ENCODE measurements around the gene ASF1B.

DNA sequence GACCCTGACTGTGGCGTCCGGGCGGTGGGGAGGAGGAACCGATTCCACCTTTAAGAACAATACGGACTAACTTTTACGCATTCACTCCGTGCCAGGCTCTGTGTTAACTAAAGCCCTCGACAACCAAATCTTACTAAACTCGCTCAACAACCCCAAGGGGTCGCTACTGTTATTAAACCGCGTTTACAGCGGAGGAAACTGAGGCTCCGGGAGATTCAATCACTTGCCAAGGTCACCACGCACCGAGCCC lies 47.1 kb downstream of the ASF1B start:
- no peak for TF ChIP-seq POLR2AphosphoS5 (IDR thresholded peaks at IDR 0.05)
- TF ChIP-seq POLR2A (IDR thresholded peaks at IDR 0.05), result no peak
- no peak for TF ChIP-seq EP300 (IDR thresholded peaks at IDR 0.05; ENCODE audit: low read depth)

All from transverse colon (tissue), 3 donors.